Measurements from ENCODE around the gene TNFSF15. TPM values are rescaled to one million over a fixed set of nuclear protein-coding genes. Genes with fewer than 3 reads are reported as not detected.
A peak's percentile ranks its signal among the peaks of the same experiment; 100 is the strongest.

Gene TNFSF15
- total RNA-seq, 2 donors from 2014 or later: 0.89 to 4.0 TPM

GRCh38 chr9:114798101-114798500 is 7.7 kb downstream of the TNFSF15 start:
- DNase-seq (no peak), ATAC-seq (no peak)
- intact Hi-C loops (cut with DNase I, micrococcal nuclease): no loop called here

GRCh38 chr9:114792396-114792795 is 13.4 kb downstream of the TNFSF15 start:
- DNase-seq (no peak), ATAC-seq (no peak)
- intact Hi-C loops (cut with DNase I, micrococcal nuclease): no loop called here

GRCh38 chr9:114791736-114792135 is 14.1 kb downstream of the TNFSF15 start:
- ATAC-seq (no peak), DNase-seq (no peak)
- intact Hi-C loops (cut with DNase I, micrococcal nuclease): no loop called here

- DNase-seq (no peak), ATAC-seq (no peak)
- intact Hi-C loops (cut with DNase I, micrococcal nuclease): no loop called here
Measured at GRCh38 chr9:114791312-114791711, 14.5 kb downstream of the TNFSF15 start.

GRCh38 chr9:114790521-114790920 is 15.3 kb downstream of the TNFSF15 start:
- no peak for ATAC-seq
- intact Hi-C loops (cut with DNase I, micrococcal nuclease): no loop called here
- no peak for DNase-seq

GRCh38 chr9:114789006-114789405 is 16.8 kb downstream of the TNFSF15 start:
- no peak for ATAC-seq
- no peak for DNase-seq
- intact Hi-C loops (cut with DNase I, micrococcal nuclease): no loop called here

- no peak for DNase-seq
- intact Hi-C loops (cut with DNase I, micrococcal nuclease): no loop called here
- ATAC-seq: no peak
Measured at GRCh38 chr9:114787781-114788498, 17.9 kb downstream of the TNFSF15 start.

GRCh38 chr9:114787214-114787613 is 18.6 kb downstream of the TNFSF15 start:
- intact Hi-C loops (cut with DNase I, micrococcal nuclease): no loop called here
- no peak for ATAC-seq
- DNase-seq: no peak

- ATAC-seq (no peak), DNase-seq (no peak)
- intact Hi-C loops (cut with DNase I, micrococcal nuclease): no loop called here
Measured at GRCh38 chr9:114785866-114786650, 19.8 kb downstream of the TNFSF15 start.

GRCh38 chr9:114784721-114785279 is 21.0 kb downstream of the TNFSF15 start:
- intact Hi-C loops (cut with DNase I, micrococcal nuclease): no loop called here
- DNase-seq: no peak
- ATAC-seq: no peak

- ATAC-seq (no peak), DNase-seq (no peak)
- intact Hi-C loops (cut with DNase I, micrococcal nuclease): no loop called here
Measured at GRCh38 chr9:114782586-114782985, 23.3 kb downstream of the TNFSF15 start.

- peak; percentile 92 to 93 for DNase-seq
- peak; percentile 96 for ATAC-seq
- intact Hi-C loops (cut with DNase I, micrococcal nuclease): no loop called here
Measured at GRCh38 chr9:114779352-114779845, 26.4 kb downstream of the TNFSF15 start.

- ATAC-seq: no peak
Measured at GRCh38 chr9:114777821-114778609, 27.8 kb downstream of the TNFSF15 start.

GRCh38 chr9:114776683-114777399 is 29.0 kb downstream of the TNFSF15 start:
- no peak for ATAC-seq
- intact Hi-C loops (cut with DNase I, micrococcal nuclease): no loop called here
- no peak for DNase-seq

More at GRCh38 chr9:114777821-114778609, 27.8 kb downstream of the TNFSF15 start:
- no peak for DNase-seq
- intact Hi-C loops (cut with DNase I, micrococcal nuclease): no loop called here

GRCh38 chr9:114775981-114776380 is 29.9 kb downstream of the TNFSF15 start:
- intact Hi-C loops (cut with DNase I, micrococcal nuclease): no loop called here
- ATAC-seq (no peak), DNase-seq (no peak)

- intact Hi-C loops (cut with DNase I, micrococcal nuclease): no loop called here
- ATAC-seq: no peak
- DNase-seq: no peak
Measured at GRCh38 chr9:114775121-114775520, 30.7 kb downstream of the TNFSF15 start.

GRCh38 chr9:114774524-114774923 is 31.3 kb downstream of the TNFSF15 start:
- ATAC-seq: no peak
- DNase-seq: no peak
- intact Hi-C loops (cut with DNase I, micrococcal nuclease): no loop called here

GRCh38 chr9:114771889-114772288 is 34.0 kb downstream of the TNFSF15 start:
- no peak for ATAC-seq
- DNase-seq: no peak
- intact Hi-C loops (cut with DNase I, micrococcal nuclease): no loop called here

- DNase-seq: no peak
- intact Hi-C loops (cut with DNase I, micrococcal nuclease): no loop called here
- ATAC-seq: no peak
Measured at GRCh38 chr9:114770991-114771390, 34.8 kb downstream of the TNFSF15 start.

Measured in left colon (tissue), 2 donors.